ENCODE results near the gene GHRL.
A peak's percentile ranks its signal among the peaks of the same experiment; 100 is the strongest.
"Not testable (repeated sequence)": the region's sequence is repeated elsewhere in the genome, so short reads cannot be mapped to it uniquely, and the experiment has no call there.

GHRL gene

DNA sequence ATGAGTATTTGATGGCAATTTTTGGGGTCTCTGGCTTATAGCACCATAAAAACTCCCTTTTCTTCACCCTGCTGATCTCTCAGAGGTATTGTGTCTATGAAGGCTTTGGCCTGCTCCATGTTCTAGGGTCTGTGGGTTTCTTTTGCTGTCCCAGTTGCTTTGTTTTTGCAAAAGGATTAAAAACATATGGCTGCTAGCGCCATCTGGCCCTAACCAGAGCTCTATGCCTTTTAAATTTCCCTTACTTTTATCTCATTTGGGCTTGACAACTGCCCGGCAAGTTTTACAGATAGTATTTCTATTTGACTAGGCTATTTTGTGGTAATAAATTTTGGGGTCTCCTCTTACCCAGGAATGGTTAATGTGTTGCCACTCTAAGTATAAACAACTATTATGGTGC, 6.4 kb upstream of the GHRL start:
- no peak for DNase-seq (ENCODE audit: low spot score)

DNA sequence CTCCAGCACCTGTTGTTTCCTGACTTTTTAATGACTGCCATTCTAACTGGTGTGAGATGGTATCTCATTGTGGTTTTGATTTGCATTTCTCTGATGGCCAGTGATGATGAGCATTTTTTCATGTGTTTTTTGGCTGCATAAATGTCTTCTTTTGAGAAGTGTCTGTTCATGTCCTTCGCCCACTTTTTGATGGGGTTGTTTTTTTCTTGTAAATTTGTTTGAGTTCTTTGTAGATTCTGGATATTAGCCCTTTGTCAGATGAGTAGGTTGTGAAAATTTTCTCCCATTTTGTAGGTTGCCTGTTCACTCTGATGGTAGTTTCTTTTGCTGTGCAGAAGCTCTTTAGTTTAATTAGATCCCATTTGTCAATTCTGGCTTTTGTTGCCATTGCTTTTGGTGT, 5.3 kb upstream of the GHRL start:
- not testable (repeated sequence) for DNase-seq (ENCODE audit: low spot score)

DNA sequence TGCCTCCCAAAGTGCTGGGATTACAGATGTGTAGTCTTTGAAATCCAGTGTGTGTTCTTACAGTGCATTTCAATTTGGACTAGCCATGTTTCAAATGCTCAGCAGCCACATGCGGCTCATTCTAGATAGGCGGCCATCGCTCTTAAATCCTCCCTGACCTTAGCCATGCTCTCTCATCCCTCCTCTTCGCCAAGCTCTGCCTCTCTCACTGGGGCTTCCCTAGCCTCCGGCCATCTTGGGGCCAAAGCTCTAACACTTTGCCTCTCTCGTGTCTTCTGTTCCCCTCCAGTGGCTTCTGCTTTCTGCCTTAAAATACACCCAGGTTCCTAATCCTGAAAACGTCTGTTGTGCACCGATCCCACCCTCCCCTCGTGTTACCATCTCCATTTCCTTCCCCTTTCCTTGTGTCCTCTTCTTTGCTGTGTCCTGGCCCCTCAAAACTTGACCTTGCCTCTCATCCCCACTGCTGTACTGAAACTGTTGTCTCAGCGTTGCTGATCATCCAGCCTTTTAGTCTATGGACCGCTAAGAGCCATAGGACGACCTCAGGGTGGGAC, 1.4 kb upstream of the GHRL start:
- no peak for DNase-seq (ENCODE audit: low spot score)

DNA sequence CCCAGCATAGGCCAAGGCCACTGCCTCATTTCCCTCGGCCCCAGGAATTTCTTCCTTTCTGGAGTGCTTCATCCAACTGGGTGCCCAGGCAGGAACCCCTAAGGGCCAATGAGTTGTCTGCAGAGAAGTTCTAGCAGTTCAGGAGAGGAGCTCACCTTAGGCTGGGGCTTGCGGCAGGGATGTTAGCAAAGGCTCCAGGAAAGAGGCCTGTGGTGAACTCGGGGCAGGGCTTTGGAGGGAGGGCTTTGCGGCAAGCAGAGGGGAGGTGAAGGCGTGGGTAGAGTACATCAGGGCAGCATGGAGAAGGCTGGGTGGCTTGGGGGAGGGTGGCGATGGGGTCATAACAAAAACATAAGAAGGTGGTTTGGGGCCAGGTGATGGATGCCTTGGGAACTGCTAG, 1.1 kb downstream of the GHRL start:
- no peak for DNase-seq (ENCODE audit: low spot score)

DNA sequence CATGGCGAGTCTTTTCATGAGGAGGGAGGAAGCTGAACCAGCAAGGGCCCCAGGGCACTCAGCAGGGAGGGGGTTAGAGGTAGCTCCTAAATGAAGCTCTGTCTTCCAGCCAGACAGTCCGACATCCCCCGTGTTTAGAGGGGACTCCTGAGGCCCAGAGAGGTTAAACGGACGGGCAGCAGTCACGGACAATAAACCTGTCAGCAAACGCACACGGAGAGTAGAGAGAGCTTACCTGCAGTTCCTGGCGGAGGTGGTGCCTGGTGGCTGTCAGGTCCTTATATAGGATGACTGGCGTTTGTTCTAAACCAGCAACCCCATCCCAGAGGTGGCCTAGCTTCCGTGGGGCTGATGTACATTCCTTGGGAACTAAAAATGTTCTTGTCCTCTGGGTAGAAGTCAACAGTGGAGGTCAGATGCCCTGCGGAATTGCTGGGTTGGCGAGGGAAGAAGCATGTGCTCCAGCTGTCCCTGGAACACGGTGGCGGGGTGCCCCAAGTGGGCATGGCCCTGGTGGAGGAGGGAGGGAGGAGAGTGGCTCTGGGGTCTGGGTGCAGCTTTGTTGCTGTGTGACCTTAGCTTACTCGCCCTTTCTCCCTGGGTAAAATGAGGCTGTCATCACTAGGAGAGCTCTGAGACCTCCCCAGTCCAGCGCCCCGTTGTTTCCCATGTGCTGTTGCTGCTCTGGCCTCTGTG, 2.1 kb downstream of the GHRL start:
- DNase-seq (ENCODE audit: low spot score) = no peak

DNA sequence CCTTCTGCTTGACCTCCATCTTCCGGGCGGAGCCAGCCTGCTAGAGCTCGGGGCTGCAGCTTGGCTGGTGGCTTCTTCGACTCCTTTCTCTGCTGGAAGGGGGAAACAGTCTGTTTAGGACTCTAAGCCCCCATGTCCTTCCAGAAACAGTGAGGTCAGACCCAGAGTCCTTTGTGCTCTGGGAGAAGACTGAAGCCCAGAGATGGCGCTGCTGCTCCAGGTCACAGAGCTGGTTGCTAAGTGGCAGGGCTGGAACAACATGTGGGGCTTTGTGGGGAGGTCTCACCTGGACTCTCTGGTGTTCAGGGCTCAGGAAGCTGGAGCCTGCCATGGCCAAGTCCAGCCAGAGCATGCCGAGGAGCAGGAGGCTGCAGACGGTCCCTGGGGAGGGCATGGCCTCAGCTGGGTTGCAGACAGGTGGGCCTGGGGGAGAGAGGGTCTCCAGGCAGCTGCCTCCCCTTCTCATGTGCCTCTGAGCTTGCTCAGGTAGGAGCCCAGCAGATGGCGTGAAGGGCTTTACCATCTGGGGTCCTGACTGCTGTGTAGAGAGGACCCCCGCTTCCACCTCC, 2.9 kb downstream of the GHRL start:
- no peak for DNase-seq (ENCODE audit: low spot score)

DNA sequence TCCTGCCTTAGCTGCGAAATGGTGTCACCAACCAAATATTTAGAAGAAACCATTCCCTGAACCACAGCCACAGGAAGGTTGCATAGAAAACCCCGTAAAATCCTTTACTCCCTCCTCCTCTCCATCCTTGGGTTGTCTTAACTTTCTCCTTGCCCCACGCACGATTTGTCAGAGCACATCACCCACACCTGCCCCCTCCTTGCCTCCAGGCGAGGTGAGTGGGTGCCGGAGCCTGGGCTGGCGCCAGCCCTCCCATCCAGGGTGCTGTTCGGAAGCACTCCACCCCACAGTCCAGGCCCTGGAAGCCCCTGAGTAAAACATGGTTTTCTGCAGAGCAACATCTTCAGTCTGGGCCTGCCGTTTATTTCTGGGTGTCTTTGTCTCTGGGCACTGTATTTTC, 3.7 kb downstream of the GHRL start:
- no peak for DNase-seq (ENCODE audit: low spot score)

DNA sequence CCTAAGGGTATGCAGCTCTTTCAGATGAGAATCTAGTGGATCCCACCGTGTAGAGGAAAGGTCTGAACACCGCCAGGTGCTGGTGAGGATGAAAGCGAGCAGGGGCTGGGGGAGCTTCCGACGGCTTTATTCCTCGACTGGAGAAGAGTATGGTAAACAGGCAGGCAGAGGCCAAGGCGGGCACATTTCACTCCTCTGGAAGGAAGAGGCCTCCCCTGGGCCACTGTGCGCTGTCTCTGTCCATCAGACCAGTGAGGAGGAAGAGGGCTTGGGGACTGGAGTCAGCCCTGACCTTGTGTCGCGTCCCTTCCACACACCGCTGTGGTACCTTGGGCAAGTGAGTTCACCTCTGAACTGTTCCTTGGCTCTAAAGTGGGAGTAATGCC, 4.2 kb downstream of the GHRL start:
- no peak for DNase-seq (ENCODE audit: low spot score)

DNA sequence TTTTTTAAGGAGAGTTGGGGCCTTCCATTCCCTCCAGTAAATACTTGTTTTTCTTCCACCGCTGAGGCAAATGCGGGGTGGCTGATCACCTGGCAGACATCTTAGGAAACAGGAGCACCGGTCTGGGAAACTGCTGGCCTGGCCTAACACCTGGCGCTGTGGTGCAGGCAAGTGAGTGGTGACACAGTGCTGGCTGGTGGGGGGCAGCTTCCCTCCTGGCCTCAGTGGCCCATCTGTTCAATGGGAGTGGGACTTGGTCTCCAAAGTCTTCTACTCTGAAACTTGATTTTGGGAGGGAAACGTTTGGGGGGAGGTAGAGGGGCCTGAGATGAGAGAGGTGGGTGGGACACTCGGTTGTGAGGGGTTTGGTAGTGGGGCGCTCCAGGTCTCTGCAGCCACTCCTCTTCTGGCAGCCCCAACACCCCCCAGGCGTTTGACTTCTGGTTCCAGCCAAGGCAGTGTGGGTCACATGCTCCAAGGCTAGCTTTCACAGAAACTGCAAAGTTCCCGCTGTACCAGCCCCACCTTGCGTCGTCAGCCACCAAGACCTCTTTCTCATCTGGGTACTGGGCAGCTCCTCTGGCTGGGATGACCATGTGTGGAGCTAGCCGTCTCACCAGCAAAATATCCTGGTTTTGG, 4.7 kb downstream of the GHRL start:
- DNase-seq (ENCODE audit: low spot score) = no peak

DNA sequence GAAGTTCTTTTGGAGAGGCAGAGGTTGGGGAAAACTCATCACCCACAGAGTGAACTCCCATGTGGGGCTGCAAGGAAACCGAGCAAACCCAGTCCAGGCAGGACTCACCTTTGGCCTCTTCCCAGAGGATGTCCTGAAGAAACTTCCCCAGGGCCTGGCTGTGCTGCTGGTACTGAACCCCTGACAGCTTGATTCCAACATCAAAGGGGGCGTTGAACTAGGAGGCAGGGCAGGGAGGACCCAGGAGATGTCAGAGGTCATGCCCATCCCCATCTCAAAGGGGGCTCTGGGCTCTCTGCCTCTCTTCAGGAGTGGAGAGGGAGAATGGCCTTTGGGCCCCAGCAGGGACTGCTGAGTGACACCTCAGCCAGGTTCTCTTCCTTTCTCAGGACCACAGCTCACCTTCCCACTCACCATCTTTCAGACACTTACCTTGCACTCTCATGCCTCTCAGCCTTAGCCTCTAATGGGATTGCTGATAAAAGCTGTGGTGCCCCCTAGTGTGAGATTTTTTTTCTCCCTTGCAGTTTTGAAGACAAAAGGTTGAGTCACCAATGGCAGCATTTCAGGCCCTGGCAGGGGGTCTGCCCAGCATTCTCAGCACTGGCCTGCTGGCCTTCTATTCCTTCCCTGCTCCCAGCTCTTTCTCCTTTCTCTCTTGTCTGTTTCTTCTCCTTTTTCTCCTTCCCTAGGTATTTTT, 6.0 kb downstream of the GHRL start:
- peak; percentile 92 for DNase-seq (ENCODE audit: low spot score)

DNA sequence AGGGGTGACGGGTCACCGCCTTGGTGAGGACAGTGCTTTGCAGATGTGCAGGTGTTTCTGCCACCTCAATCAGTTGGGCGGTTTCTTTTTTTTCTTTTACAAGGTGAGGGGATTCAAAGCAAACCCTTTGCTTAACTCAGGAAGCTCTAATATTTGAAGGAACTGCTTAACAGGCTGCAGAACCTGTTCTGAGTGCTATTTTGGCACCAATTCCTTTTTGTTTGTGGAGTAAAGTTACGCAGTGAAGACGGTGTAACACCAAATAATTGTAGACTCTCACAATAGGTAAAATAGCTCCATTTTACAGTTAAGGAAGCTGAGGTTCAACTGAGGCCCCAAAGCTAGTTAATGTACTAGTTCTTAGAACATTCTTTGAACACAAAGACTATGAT, 6.6 kb downstream of the GHRL start:
- DNase-seq (ENCODE audit: low spot score) = no peak

DNA sequence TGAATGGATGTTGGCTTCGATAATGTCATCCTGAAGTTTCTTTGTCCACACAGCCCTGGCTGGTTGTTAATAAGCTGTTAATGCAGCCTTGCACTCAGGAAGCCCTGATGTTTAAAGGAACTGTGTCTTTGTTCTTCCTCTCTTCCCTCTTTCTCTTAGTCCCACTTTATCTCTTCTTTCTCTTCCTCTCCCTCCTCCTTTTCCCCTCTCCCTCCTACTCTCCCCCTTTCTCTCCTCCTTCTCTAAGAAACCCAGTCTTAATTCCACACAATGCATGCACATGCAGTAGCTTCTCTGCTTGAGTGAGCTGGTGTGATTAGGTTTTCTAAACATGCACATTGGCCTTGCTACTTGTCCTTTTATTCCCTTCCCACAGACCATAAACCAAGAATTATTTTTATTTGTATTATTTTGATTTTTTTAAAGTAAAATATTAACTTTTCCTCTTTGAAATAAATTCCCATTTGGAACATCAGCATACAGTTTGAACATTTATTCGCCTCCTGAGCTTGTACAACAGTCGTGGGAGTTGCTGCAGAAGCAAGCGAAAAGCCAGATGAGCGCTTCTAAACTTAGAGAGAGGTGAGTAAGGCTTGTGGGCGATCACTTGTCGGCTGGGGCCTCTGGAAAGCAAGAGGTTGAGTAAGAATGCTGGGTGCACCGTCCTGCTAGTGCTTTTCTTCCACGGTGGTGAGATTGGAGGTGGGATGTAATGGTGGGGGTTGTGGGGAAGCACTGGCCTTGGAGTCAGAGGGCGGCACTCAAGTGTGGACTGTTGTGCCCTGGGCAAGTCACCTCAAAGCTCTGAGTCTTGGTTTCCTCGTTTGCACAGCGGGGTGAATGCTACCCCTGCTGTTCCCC, 7.2 kb downstream of the GHRL start:
- DNase-seq (ENCODE audit: low spot score) = no peak

DNA sequence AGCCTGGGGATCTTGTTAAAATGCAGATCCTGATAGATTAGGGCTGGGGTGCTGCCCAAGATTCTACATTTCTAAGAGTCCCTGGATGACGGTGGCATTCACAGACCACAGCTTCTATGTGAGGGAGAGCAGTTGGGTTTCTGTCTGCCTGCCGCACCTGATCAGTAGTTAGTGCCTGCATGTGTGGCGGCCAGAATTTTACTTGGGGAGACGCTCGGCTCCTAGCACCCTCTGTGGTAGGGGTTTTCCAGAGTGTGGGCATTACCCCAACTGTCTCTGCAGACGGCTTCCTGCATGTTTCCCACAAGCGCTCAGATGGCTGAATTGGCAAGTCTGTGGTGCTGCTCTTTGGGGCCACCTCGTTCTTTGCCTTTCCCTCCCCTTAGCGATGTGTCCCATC, 8.3 kb downstream of the GHRL start:
- no peak for DNase-seq (ENCODE audit: low spot score)

DNA sequence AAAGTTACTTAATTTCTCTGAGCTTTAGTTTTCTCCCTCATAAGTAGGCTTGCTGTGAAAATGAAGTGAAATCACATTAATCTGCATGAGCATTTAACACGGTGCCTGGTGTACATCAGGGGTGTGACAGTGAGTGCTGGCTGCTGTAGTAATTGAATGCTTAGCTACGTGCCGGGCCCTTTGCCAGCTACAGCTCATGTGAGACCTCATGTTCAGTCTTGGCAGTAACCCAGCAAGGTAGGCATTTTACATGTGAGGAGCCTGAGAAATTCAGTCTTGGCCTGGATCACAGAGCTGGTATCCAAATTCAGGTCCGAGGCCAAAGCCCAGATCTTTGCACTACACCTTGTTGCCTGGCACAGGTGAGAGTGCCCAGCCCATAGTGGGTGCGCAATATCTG, 9.1 kb downstream of the GHRL start:
- peak; percentile 30 for DNase-seq (ENCODE audit: low spot score)

DNA sequence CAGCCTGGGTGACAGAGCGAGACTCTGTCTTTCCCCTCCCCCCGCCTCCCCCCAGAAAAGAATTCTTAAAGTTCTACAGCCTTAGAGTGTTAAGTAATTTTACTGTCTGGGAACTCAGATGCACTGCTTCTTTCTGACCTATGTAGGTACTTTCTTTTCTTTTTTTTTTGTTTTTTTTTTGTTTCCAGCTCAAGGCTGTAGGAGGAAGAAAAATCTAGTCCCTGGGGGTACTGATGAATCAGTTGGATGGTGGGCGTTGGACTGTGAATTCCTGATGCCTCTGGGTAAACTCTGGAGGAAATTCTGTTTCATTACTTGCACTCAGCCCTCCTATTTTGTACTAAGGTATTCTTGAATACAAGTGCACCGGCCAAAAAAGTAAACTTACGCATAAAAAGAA, 10.8 kb downstream of the GHRL start:
- no peak for DNase-seq (ENCODE audit: low spot score)

DNA sequence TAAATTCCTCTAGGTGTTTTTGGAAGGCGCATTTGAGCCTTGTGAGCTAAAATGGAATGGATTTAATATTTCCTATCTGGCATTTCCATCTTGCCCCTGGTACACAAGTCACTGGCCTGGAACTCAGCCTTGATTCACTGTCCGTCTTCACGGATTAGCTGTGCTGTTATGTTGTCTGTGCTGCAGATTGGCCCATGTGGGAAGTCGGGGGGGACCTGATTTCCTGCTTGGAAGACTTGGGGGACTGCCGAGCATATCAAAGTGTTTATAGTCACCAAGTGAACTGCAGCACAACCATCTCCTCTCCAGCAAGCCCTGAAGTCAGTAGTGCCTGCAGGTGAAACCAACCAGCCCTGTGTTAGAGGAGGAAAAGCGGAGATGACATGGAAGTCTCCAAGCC, 12.2 kb downstream of the GHRL start:
- DNase-seq (ENCODE audit: low spot score) = no peak

DNA sequence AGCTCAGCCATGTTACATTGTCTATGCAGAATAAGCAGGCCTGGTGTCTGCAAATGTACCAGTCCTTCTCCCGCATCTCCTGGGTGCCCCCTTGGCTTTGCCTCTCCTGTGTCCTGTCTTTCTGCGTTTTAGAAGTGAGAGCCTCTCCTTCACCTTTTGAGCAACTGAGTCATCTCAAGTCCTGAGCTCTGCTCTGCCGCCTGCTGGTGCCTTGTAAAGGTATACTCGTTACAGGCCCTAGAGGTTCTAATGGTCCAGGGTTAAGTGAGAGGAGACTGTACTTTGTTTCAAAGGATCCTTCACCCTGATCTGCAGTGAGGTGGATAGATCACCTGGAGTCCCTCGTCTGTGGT, 12.6 kb downstream of the GHRL start:
- DNase-seq (ENCODE audit: low spot score) = no peak

DNA sequence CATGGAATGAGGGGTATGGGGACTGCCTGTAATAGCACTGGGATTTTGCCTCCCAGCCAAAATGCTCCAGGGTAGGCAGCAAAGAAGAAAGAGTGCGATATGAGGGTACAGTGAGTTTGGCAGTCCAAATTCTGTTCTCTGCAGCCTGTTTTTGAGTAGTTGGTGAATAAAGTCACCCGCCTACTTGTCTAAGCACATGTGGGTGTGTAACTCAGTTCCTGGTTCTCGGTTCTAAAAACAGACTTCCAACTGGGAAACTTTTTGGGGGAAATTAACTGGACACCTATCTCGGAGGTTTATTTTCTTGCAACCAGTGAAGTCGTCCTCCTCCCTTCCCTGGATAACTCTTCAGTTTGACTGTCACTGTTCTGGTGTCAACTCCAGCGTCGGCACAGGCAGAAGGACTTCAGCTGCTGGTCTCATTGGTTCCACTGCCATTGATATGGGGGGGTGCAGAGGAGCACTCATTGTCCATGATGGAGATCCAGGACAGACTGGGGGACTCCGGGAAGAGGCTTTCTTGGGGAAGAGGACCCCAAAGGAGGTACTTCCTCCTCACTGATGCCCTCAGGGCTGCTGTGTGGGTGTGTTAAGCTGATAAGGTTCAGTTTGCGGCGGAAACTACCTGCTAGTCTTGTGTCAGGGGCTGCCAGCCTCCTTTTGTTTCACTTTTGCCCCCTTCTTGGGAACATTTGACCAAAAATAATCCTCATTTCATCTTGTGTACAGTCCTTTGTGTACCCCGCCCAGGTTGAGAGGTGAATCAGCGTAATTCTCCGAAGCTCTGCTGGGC, 13.2 kb downstream of the GHRL start:
- DNase-seq (ENCODE audit: low spot score) = no peak

DNA sequence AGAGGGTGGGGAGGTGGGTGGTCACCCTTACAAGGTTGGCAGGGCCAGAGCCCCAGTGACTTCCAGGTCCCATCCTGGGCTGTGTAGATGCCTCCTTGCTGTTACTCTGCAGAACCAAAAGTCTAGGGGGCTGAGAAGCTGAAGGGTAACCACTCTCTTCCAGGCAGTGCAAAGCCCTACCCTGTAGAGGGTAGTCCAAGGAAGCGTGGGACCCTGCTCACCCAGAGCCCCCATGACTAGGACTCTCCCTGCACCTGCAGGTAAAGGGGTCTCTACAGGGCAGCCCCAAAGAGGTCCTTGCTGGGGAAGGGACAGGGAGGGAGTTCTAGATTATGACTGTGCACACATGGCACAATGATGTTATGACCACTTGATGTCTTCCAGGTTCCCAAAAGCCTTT, 14.2 kb downstream of the GHRL start:
- no peak for DNase-seq (ENCODE audit: low spot score)

DNA sequence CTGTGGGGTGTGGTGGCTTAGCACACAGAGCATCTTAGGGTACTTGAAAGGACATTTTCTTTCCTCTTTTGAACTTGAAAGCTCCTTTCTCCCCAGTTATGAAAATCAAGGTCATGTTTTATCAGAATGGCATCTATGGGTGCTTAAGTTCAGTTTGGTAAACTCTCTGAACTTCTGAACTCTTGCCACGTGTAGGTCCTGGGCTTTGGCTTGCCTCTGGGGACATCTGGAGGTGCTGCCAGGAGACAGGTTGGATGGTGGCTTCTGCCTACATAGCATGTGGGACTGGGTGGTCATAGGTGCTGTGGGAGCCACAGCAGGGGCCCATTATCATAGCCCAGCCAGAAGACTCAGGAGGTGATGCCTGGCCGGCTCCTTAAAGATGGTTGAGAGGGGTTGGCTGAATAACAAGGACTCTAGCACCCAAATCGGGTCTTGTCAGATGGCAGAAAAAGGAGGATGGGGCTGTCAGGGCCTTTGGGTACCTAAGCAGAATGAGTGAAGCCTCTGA, 15.6 kb downstream of the GHRL start:
- DNase-seq (ENCODE audit: low spot score) = no peak

DNA sequence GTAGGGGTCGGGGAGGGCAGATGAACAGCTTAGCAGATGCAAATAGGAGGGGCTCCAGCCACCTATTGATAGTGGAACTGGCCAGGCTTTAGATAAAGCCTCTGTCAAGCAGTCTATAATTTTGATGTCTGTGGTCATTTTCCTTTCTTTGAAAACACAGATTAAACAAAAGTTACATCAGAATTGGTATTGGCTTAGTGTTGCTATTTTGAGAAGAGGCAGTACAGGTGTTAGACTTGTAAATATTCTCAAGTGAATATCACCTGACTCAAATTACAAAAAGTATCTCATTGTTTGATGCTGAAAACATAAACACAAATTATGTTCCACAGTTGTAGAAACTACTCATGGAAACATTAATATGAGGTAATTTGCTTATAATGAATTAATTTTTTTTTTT, 18.1 kb downstream of the GHRL start:
- no peak for DNase-seq (ENCODE audit: low spot score)

All from cerebellar cortex (tissue), 1 donor.